ENCODE data around the gene ZNF197.

DNA sequence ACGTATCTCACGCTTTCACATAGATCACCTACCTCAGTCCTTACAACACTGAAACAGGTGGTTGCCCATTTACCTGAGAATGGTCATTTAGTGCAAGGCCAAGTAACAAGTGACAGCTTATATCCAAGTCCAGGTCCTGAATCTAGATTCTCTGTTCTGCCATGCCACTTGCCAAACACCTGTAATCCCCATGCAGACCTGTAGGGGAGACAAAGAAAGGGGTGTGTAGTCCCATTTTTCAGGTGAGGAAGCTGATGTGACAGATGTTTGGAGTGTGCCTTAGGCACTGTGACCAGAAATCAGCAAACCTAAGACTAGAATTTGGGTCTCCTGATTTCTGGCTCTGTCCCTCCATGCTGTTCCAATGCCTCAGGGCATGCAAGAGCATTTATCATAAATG is 36.4 kb downstream of the ZNF197 start:
- TF ChIP-seq, protein P1, sequence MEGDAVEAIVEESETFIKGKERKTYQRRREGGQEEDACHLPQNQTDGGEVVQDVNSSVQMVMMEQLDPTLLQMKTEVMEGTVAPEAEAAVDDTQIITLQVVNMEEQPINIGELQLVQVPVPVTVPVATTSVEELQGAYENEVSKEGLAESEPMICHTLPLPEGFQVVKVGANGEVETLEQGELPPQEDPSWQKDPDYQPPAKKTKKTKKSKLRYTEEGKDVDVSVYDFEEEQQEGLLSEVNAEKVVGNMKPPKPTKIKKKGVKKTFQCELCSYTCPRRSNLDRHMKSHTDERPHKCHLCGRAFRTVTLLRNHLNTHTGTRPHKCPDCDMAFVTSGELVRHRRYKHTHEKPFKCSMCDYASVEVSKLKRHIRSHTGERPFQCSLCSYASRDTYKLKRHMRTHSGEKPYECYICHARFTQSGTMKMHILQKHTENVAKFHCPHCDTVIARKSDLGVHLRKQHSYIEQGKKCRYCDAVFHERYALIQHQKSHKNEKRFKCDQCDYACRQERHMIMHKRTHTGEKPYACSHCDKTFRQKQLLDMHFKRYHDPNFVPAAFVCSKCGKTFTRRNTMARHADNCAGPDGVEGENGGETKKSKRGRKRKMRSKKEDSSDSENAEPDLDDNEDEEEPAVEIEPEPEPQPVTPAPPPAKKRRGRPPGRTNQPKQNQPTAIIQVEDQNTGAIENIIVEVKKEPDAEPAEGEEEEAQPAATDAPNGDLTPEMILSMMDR (IDR thresholded peaks at IDR 0.05): no peak
- no peak for TF ChIP-seq EZH2 (IDR thresholded peaks at IDR 0.05; ENCODE audit: borderline replicate concordance, insufficient read depth, low read depth, low read length, poor library complexity, severe bottlenecking)
